T-helper 1 cell treated with Interleukin-12 subunit alpha and Interleukin-12 subunit beta and Interleukin-4 antibody, amounts not matched to agents 30 ng/mL and 1 ng/mL, for 36 hours (primary cell): Measurements from ENCODE around the gene IL17RB. TPM values are rescaled to one million over a fixed set of nuclear protein-coding genes. Genes with fewer than 3 reads are reported as not detected.

Experiments used
- intact Hi-C: fragments of 100-400 bp; cut with micrococcal nuclease; formaldehyde crosslinking; loops from one replicate; pipeline ENCODE4 v1.15.1; 2024
- total RNA-seq: library from RNA; stranded (reverse); gene quantifications from 2 replicates; pipeline ENCODE4 v1.2.3, GENCODE V29; 2022

The IL17RB gene, protein sequence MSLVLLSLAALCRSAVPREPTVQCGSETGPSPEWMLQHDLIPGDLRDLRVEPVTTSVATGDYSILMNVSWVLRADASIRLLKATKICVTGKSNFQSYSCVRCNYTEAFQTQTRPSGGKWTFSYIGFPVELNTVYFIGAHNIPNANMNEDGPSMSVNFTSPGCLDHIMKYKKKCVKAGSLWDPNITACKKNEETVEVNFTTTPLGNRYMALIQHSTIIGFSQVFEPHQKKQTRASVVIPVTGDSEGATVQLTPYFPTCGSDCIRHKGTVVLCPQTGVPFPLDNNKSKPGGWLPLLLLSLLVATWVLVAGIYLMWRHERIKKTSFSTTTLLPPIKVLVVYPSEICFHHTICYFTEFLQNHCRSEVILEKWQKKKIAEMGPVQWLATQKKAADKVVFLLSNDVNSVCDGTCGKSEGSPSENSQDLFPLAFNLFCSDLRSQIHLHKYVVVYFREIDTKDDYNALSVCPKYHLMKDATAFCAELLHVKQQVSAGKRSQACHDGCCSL
- total RNA-seq = 2.3 and 2.6 TPM in 2 replicates

DNA sequence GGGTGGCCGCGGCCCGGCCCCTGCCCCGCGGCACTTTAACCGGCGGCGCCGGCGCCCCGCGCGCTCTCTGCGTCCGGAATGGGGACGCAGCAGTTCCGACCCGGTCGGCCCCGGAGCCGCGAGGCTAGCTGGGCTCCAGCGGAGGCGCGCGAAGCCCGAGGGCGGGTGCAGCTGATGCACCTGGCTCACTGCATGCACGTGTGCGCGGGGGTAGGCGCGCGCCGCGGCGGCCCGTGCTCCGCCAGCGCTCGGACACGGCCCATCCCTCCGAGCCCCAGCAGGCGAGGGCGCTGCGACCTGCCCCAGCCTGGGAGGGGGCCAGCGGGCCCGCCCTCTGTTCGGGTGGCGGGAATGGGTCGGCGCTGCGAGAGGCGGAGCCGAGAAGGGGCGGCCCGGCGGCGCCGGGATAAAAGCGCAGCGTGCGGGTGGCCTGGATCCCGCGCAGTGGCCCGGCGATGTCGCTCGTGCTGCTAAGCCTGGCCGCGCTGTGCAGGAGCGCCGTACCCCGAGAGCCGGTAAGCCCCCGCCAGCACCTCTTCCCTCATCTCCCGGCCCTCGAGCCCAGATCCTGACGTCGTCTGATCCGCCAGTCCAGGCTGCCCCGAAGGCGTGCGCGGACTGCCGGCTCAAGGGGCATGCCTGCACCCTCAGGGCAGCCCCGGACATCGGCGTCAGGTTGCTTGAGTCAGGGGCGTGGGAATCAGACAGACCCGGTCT, at the start of gene IL17RB, which contains the start of gene CHDH:
Gene IL17RB, plus strand, starts transcription at position 435 of the 717 bp plus-strand sequence. Its CDS starts 21 bp downstream, at position 456.
Gene CHDH, minus strand, starts transcription at position 286 of the 717 bp plus-strand sequence. CDS start 22,411 bp downstream, outside the sequence.
- intact Hi-C loops = no loop called here

DNA sequence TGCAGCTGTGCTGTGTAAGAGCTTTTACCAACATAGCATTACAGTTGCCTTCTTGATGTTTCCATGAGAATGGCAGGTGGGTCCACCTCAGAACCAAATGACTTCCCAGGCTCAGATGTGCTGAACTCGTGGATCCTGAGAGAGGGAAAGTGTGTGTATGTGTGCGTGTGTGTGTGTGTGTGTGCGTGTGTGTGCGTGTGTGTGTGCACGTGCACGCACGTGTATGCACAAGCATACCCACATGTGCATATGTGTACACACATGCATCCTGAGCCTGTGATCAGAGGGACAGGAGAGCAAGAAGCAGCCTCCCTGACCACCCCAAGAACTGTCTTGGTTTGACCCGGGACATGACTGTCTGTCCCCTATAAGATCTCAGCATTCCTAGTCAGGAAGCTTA, 48.2 kb upstream of the IL17RB start:
- intact Hi-C loops = no loop called here

DNA sequence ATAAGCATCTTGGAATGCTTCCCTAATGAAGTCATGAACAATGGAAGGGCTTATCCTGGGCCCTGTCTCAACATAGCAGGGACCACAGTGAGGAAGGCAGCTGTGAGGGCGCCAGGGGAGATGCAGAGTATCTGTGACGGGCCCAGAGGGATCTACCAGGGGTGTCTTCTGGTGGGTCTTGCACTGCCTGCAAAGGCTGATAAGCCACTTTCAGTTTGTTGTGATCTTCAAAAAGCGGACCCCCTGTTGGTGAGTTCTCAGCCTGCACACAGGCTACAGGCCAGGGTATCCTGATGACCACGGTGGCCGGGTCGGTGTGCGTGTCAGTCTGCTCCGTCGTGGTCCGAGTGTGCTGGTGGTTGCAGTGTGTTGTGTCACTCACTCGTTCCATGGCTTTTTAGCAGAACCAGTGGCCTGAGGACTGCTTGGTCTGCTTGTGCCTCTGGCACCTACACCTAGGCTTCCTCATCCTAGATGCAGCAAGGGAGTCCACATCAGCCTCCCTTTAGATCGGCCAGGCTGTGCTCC, 47.0 kb upstream of the IL17RB start:
- intact Hi-C loops = no loop called here

DNA sequence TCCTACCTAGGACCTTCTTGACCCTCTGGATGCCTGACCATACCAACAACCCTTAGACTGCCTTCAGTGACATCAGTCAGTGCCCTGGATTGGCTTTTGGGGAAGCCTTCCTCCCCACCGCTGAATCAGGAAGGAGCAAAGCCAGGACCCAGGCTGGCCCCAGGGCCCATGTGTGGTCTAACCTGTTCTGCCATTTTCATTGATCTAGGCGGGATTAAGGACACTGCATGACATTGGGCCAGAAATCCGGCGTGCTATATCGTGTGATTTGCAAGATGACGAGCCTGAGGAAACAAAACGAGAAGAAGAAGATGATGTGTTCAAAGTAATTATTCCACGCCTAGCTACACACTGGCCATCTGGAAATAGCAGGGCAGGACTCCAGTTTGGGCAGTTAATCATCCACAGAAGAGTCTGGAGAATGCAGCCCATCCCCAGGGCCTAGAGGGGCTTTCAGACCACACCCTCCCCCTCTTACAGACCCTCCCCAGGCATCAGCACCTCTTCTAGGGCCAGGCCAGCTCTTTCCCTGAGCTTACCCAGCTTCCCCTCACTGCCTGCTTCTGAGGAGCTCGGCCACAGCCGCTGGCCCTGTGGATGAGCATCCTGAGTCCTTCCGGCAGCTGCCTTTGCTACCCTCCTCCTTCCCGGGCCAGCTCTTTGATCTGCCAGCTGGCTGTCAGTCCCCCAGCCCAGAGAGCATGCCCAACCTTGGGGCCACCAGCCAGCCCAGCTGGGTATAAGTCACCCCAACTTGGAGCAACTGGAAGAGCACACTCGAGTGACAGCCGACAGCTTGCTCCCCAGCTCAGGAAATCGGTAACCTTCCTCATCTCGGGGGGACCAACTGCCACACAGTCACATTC, 46.1 kb upstream of the IL17RB start:
- intact Hi-C loops = no loop called here

DNA sequence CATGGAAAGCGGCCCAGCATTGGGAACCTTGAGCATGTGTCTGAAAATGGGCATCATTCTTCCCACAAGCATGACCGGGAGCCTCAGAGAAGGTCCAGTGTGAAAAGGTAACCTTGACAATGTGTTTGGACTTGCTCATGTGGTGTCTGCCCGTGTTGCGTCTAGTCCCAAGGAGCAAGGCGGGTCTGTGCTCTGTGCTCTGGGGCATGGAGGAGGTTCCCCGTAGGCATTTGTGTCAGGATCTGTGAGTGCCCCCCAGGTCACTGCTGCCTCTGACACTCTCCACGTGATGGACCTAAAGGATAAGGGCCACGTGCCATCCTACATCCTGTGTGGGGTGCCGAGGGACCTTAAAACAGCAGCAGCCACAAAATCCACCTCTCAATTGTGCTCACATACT, 45.0 kb upstream of the IL17RB start:
- intact Hi-C loops = no loop called here

DNA sequence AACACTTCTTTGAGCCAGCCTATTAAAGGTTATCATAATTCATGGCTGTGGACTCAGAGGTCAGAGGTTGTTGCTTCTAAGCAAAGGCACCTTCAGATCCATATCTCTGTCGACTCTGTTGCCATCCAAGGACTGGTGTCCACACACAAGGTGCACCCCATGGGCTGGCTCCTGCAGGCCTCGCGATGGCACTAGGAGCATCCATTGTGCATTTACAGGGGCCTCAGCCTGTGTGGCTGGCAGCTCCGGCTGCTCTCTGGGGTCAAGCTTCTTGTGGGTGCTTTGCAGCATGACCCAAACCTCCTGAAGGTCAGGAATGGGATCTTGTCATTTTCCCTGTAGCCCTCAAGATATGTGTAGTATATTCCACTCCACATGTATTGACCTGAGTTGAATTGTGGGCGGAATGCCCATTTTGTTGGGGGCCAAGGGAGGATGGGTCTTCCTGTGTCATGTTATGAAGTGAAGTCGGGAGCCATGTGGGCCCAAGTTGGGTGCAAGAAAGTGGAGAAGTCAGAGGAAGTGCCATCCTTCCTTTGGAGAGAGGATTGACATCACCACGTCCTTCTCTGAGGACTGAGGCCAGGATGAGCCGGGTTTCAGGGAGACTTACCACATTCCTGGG, 44.0 kb upstream of the IL17RB start:
- intact Hi-C loops = no loop called here

DNA sequence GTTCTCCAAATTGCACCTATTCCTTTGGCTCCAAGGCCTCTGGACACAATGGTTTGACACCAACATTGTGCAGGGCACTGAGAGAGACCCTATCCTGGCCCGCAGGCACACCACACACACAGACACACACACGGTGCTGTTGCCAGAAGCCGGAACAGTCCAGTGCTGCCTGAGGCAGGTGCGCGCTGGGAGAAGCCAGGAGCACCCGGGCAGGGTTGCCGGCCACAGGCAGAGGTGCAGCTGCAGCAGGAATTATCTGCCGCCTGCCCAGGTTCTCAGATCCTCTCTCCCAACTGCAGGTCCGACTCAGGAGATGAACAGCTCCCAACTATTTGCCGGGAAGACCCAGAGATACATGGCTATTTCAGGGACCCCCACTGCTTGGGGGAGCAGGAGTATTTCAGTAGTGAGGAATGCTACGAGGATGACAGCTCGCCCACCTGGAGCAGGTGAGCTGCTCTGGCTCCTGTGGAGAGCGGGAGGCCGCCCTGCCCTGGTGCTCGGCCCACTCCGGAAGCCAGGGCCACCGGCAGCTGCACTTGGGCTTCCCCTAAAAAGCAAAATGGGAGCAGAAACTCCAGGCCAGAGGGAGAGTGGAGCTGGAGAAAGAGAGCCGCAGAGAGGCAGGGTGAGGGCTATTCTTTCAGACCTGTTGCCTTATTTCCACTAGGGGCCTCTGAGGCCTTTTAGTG, 43.1 kb upstream of the IL17RB start:
- intact Hi-C loops = no loop called here

DNA sequence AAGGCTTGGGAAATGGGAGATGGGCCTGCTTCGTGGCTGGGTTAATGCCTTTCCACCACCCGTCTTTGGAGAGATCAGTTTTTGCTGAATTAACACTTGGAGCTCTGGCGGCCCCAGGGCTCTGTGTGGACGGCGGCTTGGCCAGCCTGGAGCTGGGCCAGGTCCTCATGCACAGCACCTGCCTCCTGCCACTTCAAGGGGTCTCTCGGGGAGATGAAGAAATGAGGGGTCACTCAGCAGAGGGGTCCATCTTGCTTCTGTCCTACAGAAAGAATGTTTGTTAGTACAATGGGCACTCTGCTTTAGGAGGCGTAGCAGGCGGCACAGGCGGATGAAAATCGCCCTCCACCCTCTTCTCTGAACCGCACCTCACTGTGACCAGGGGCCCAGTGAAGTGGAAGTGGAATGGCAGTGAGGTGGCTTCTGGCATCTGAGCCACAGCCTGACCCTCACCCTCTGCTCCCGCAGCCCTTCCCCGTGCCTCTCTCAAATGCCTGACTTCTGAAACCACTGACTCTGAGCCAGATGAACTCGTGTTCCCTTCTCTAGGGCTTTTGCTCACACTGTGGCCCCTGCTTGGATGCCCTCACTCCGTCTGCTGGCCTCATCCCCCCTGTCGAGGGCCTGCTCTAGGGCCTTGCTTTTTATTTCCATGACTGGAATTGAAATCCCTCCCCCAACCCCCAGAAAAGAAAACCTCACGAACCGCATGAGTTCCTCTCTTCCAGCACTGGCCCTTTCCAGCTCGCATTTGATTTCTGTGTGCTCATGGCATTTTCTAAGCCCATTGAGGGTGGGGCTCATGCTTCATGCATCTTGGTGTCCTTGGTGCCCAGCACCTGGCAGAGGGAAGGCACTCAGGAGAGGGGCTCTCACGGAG, 42.3 kb upstream of the IL17RB start:
- intact Hi-C loops = no loop called here

DNA sequence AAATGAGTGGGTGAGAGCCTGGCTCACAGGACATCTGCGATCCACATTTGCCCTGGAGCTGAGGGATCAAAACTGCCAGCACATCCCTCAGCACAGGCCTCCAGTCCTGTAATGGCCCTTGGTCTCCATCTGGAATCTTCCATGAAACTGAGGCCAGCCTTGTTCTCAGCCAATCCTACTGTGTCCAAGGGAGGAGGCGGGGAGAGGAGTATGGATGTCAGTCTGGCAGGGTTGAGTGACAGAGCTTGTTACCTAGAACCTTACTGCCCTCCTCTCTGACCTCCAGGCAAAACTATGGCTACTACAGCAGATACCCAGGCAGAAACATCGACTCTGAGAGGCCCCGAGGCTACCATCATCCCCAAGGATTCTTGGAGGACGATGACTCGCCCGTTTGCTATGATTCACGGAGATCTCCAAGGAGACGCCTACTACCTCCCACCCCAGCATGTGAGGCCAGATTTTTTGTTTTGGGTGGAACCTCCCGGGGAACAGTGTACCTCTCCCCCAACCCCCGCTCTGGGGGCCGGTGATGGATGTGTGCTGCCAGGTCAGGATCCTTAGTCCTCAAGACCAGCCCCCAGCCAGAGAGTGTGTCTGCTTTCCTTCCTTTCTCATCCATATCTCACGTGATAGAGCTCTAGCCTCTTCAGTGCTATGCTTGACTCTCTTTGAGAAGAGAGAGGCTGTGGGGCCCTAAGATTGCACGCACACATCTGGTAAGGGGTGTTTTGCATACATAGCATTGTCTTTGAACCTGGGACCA, 41.5 kb upstream of the IL17RB start:
- intact Hi-C loops = no loop called here

DNA sequence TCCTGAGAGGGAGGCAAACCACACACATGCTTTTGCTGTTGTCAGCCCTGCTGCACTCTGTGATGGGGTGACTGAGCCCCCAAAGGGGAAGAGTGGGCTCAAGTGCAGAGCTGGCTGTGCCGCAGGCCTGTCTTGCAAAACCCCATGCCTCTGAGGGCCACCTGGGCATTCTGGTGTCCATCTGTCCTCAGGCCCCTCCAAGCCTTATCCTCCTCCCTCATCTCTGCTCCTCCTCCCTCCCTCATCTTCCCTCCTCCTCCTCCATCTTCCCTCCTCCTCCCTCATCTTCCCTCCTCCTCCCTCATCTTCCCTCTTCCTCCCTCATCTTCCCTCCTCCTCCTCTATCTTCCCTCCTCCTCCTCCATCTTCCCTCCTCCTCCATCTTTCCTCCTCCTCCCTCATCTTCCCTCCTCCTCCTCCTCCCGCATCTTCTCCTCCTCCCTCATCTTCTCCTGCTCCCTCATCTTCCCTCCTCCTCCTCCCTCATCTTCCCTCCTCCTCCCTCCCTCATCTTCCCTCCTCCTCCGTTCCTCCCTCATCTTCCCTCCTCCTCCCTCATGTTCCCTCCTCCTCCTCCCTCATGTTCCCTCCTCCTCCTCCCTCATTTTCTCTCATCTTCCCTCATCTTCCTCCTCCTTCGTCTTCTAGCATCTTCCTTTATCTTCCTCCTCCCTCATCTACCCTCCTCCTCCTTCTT, 40.8 kb upstream of the IL17RB start:
- intact Hi-C loops = no loop called here

DNA sequence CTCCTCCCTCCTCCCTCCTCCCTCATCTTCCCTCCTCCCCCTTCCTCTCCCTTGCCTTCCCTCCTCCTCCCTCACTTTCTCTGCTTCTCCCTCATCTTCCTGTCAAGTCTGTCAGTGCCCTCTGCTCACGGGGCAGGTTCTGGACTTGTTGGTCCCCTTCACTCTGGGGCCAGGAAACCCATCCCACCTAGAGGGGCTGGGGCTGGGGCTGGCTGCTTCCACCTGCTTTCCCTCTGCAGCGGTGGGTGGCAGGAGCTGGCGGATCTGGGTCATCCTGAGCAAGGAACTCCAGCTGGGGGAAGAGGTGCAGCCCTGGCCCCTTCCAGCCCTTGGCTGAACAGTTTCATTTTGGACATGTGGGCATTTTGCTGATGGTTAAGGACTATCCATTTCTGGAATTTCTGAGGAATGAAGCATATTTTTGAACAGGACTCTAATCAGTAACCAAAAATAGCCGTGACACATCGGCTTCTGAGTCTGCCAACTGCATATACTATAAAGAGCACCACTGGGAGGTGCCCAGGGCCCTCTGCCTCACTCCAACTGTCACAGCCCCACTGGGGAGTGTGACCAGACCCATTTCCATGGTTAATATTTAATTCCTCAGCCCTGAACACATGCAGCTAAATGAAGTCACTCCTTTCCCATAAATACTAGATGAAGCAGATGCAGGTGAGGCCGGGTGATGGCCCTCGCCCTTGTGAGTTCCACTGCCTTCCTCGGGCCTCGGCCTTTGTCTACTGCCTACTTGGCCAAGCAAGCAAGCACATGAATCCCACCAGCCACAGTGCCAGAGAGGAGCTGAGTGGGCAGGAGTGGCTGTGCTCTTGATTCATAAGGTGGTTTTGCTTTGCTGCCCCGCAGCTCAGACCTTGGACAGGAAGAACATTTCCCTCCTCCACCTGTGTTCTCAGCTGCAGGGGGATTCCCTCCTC, 39.9 kb upstream of the IL17RB start:
- intact Hi-C loops = no loop called here

DNA sequence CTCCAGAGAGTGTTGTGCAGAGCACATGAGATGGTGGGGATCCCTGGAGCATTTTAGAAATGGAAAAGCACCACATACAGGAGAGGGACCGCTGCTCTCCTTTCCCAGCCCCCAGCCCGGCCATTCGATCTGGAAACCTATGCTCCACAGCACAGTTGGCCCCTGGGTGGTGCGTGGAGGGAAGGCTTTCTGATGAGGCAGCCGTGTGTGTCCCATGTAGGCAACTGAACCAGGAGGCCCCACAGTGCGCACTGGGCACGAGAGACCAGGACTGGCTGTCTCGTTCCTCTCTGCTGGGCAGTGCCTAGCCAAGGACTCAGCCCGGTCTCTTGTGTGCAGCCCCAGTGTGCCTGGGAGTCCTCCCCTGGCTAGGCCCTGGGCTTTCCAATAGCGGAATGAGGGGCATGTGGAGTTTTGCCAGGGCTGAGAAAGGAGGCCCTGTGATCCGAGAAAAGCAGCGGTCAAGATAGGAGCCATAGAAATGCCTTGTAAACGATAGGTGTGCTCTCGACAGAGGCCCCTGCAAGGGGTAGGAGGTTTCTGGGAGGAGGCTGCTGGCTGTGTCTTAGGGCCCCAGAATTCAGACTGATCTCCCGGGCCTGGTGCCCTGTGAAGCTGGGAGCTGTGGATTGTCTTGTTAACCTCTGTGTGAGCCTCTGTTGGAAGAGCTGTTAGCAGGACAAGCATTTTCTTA, 39.1 kb upstream of the IL17RB start:
- intact Hi-C loops = no loop called here

DNA sequence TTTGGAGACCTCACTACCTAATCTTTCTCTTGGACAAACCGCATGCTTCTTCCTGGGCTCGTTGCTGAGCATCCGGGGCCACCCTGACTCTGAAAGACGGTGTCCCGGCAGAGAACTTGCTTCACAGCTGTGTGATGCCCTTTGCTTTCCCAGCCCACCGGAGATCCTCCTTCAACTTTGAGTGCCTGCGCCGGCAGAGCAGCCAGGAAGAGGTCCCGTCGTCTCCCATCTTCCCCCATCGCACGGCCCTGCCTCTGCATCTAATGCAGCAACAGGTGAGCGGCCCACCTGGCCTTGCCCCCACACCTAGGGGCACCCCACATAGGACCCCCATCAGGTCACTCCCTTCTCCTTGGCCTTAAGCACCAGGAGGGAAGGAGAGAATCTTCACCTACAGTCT, 37.9 kb upstream of the IL17RB start:
- intact Hi-C loops = no loop called here

DNA sequence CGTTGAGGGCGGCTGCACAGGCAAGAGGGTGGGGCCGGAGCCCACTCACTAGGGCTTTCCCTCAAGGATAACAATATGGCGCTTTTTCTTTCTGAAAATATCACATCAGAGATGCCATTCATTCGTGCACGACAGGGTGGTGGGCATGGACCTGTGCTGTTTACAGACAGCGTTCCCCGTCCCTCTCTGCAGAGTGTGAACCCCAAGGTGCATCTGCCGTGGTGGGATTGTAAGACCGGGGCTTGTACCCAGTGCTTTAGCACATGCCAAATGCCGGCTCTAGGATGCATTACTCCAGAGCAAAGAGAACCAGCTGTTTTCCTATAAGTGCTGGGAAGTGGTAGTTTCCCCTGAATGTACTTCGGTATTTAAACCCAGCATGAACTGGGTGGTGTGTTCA, 37.1 kb upstream of the IL17RB start:
- intact Hi-C loops = no loop called here

DNA sequence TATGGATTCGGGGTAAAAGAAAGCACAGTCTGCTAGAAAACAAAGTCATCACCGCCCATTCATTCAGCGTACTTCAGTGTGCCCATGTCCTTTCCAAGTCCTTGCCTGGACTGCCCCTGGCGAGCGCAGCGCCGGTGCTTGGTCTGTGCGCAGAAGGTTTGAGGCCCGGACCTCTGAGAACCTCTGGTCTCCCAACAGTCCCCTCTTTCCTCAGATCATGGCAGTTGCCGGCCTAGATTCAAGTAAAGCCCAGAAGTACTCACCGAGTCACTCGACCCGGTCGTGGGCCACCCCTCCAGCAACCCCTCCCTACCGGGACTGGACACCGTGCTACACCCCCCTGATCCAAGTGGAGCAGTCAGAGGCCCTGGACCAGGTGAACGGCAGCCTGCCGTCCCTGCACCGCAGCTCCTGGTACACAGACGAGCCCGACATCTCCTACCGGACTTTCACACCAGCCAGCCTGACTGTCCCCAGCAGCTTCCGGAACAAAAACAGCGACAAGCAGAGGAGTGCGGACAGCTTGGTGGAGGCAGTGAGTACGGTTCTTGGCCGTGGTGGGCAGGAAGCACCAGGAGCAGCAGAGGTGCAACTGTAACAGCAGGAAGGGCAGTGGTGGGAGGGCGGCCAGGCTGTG, 36.5 kb upstream of the IL17RB start:
- intact Hi-C loops = no loop called here
